GM15510 (cell line): ENCODE measurements around the gene ZNF205.

ENCODE experiments used
- POLR2A ChIP-seq: IDR thresholded peaks from 3 replicates; pipeline ENCODE4 v1.6.1; 2011; ENCODE audit warnings: borderline replicate concordance; ENCODE audit not compliant: insufficient read length; ENCODE audit errors: extremely low read depth

The ZNF205 gene

GRCh38 chr16:3148256-3149192 is 36.1 kb downstream of the ZNF205 start:
- TF ChIP-seq POLR2A = no peak

- TF ChIP-seq POLR2A = no peak
These were observed 36.8 kb downstream of the ZNF205 start for GRCh38 chr16:3149193-3149530.

GRCh38 chr16:3149630-3150345 is 37.4 kb downstream of the ZNF205 start:
- no peak for TF ChIP-seq POLR2A

- TF ChIP-seq POLR2A = peak; percentile 43
These were observed 38.2 kb downstream of the ZNF205 start for GRCh38 chr16:3150346-3151218.

DNA sequence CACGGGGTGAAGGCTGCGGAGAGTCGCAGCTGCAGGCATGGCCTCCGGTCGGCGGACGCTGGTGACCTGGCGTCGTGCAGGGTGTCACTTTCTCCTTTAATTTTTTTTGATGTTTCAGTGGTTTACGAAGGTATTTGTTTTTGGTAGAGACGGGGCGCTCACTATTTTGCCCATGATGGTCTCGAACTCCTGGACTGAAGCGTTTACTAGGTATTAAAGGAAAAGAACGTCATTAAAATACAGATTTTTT is 39.6 kb downstream of the ZNF205 start:
- TF ChIP-seq POLR2A = no peak

DNA sequence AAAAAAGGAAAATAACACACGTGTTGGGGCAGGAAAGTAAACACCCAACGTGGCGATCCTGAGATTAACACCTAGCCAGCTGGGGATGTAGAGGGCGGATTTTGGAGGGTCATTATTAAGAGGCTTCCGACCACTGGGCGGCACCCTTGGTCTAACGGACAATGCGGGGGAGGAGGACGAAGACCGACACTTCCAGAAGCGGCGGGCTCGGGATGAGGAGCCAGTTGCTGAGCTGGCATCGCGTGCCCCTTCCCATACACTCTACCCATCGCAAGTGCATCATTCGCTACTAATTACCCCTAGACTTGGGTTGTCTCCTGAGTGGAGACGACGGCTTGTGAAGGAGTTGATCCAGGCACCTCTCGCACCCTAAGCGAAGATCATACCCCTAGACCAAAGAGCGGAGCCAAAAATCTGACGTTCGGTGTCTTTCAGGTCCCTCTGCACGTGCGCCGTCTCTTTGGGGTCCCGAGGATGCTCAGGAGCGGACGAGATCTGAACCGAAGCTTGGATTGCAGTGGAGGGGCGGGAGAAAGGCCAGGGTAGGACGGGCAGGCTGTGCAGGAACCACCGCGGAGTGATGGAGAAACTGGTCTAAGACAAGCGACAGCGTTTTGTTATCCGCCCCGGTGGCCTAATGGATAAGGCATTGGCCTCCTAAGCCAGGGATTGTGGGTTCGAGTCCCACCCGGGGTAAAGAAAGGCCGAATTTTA is 40.0 kb downstream of the ZNF205 start:
- TF ChIP-seq POLR2A = no peak

GRCh38 chr16:3152991-3153368 is 40.6 kb downstream of the ZNF205 start:
- TF ChIP-seq POLR2A = no peak

- TF ChIP-seq POLR2A = no peak
These were observed 42.8 kb downstream of the ZNF205 start for GRCh38 chr16:3155181-3155580.

GRCh38 chr16:3155972-3156371 is 43.6 kb downstream of the ZNF205 start:
- no peak for TF ChIP-seq POLR2A

DNA sequence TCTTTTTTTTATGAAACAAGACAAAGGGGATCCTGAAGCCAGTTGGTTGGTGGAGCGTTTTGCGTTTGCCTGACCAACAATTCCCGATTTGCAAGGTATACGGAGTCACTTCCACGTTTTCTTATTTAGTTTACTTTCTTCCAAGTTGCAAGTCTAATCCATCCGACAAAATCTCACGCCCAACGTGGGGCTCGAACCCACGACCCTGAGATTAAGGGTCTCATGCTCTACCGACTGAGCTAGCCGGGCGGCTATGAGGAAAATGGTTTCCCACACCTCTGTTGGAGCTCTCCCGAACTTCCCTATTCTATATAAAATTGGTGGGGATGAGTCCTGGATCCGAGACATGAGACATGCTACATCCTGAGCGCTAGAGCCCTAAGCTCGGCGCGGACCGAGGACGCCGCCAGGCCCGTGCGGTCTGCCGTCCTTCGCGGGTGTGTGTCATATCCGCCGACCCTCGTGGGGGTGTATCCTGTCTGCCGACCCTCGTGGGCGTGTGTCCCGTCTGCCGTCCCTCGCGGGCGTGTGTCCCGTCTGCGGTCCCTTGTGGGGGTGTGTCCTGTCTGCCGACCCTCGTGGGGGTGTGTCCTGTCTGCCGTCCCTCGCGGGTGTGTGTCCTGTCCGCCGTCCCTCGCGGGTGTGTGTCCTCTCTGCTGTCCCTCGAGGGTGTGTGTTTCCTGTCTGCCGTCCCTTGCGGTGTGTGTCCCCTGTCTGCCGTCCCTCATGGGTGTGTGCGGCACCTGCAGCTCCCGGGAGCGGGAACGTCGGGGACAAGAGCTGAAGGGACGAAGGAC is 45.0 kb downstream of the ZNF205 start:
- TF ChIP-seq POLR2A = no peak

- no peak for TF ChIP-seq POLR2A
These were observed 45.7 kb downstream of the ZNF205 start for GRCh38 chr16:3158026-3158509.

GRCh38 chr16:3158510-3159314 is 46.3 kb downstream of the ZNF205 start:
- TF ChIP-seq POLR2A = peak; percentile 15

DNA sequence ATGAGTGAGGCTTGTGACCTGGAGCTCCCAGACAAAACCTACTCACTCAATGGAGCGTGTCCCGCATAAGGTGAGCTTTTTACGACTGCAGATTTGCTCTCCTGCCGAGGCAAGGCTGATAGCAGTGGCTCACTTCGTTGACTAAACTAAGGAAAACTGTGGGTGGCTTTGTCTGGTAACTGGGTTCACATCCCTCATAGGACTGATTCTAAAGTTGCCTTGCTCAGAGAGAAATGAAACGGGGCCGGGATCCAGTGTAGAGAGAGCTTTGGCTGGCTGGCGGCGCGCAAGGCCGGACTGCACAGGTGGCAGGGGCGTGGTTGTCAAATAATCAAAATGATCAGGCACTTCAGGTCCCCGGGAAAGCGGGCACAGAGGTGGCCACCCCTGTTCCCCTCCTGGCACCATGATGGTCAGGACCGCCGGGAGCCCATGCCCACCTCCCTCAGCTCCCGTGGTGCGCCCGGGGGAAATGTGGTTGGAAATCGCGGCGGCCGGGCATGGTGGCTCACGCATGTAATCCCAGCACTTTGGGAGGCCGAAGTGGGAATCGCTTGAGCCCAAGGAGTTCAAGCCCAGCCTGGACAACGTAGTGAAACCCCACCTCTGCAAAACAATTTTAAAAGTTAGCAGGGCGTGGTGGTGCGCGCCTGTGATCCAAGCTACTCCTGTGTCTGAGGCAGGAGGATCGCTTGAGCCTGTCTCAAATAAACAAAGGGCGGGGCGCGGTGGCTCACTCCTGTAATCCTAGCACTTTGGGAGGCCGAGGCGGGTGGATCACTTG is 49.0 kb downstream of the ZNF205 start:
- TF ChIP-seq POLR2A = no peak
